Caco-2 (cell line): Measurements from ENCODE around the gene RPS14. TPM values are rescaled to one million over a fixed set of nuclear protein-coding genes. Genes with fewer than 3 reads are reported as not detected.

Experiments
- BruUV-seq: library from RNA; stranded (reverse); fragments of 400-500 nt; replicated peaks from 2 replicates; lab custom pipeline; 2021; lab: Mats Ljungman, UMichigan
- CTCF ChIA-PET: fragments of 300-600 bp; sonication (Branson Sonifier 250); formaldehyde crosslinking; loops from one replicate; lab custom pipeline; 2022; ENCODE audit warnings: antibody characterized with exemption; lab: Charles Lee
- POLR2A ChIA-PET: fragments of 300-600 bp; sonication (Branson Sonifier 250); formaldehyde crosslinking; loops from one replicate; lab custom pipeline; 2022; ENCODE audit warnings: antibody characterized with exemption; lab: Charles Lee
- DNase-seq, 2 experiments: peaks; one replicate each; pipeline versions ENCODE4 v3.0.0 to v3.0.0-alpha.2; 2020 to 2022
- H3K27me3 ChIP-seq: replicated peaks from 2 replicates; pipeline ENCODE4 v1.6.0; 2011; ENCODE audit warnings: low read length; ENCODE audit not compliant: control insufficient read depth, insufficient read depth
- H3K36me3 ChIP-seq: 2 replicates; pipeline ENCODE4 v1.5.1; 2011; ENCODE audit warnings: low read length; ENCODE audit not compliant: control insufficient read depth, insufficient read depth
- H3K4me1 ChIP-seq: fragments of 250-450 bp; sonication (Bioruptor Pico); 2 replicates; pipeline ENCODE4 v1.5.1; 2020; ENCODE audit warnings: mild to moderate bottlenecking
- H3K4me3 ChIP-seq: 2 replicates; pipeline ENCODE4 v1.5.1; 2011; ENCODE audit warnings: low read depth, mild to moderate bottlenecking, control low read depth, low read length
- H3K9me3 ChIP-seq: fragments of 250-450 bp; sonication (Bioruptor Pico); 2 replicates; pipeline ENCODE4 v1.5.1; 2020; ENCODE audit warnings: mild to moderate bottlenecking, moderate library complexity
- H3K27ac Mint-ChIP-seq: one replicate; pipeline ENCODE4 v1.8.0; 2022; ENCODE audit warnings: mixed read lengths; ENCODE audit not compliant: unreplicated experiment
- H3K27me3 Mint-ChIP-seq: one replicate; pipeline ENCODE4 v1.8.0; 2022; ENCODE audit warnings: mixed read lengths; ENCODE audit not compliant: insufficient read depth, unreplicated experiment
- H3K36me3 Mint-ChIP-seq: one replicate; pipeline ENCODE4 v1.8.0; 2022; ENCODE audit warnings: mild to moderate bottlenecking, mixed read lengths; ENCODE audit not compliant: insufficient read depth, unreplicated experiment
- H3K4me1 Mint-ChIP-seq: one replicate; pipeline ENCODE4 v1.8.0; 2022; ENCODE audit warnings: low read depth, mixed read lengths; ENCODE audit not compliant: unreplicated experiment
- H3K4me3 Mint-ChIP-seq: one replicate; pipeline ENCODE4 v1.8.0; 2022; ENCODE audit warnings: mild to moderate bottlenecking, moderate library complexity, mixed read lengths; ENCODE audit not compliant: unreplicated experiment
- H3K9me3 Mint-ChIP-seq: one replicate; pipeline ENCODE4 v1.8.0; 2022; ENCODE audit warnings: mixed read lengths; ENCODE audit not compliant: unreplicated experiment
- CTCF ChIP-seq, 2 experiments: fragments of 200-600 bp in 1 of 2; IDR thresholded peaks; 1 replicate in 1 of 2; 2 replicates in 1 of 2; pipeline versions ENCODE4 v1.5.1 to v1.8.0; 2011 to 2022; ENCODE audit warnings: antibody characterized with exemption in 1 of 2, control low read depth in 1 of 2, inconsistent platforms in 1 of 2, low read depth in 1 of 2, low read length in 1 of 2, mild to moderate bottlenecking in 1 of 2, moderate library complexity in 1 of 2; ENCODE audit not compliant: insufficient read depth in 1 of 2, severe bottlenecking in 1 of 2, unreplicated experiment in 1 of 2
- intact Hi-C: fragments of 100-400 bp; cut with micrococcal nuclease; formaldehyde crosslinking; loops from one replicate; pipeline ENCODE4 v1.10.0; 2022; ENCODE audit not compliant: unreplicated experiment
- total RNA-seq: library from RNA; stranded (reverse); gene quantifications from 2 replicates; pipeline ENCODE4 v1.2.3, GENCODE V29; 2022

Gene RPS14
- total RNA-seq, 1 experiment from 2014 or later: 2,300 TPM

DNA sequence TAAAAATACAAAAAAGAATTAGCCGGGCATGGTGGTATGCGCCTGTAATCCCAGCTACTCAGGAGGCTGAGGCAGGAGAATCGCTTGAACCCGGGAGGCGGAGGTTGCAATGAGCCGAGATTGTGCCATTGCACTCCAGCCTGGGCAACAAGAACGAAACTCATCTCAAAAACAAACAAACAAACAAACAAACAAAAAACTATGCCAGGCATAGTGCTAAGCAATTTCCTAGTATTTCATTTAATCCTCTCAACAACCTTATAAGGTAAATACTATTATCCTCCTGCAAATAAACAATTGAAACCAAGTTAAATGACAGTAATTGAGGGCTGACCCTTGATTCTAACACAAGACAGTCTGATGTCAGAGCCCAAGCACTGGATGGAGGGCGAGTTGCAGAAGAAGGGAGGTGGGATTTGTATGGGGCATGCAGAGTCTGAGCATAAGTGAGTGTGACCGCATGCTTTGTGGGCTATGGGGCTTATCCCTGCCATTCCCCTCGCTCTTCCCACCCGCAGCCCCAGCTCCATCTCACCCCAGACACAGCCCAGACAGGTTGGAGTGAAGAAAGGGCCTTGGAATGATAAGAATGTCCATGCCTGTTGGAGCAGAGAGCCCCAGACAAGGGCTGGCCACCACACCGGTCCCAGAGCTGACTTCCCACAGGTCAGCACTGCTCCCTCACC is 24.3 kb upstream of the RPS14 start:
- Histone ChIP-seq H3K36me3 (no peaks in the 10 kb centered on the region), H3K27me3 (no peaks in the 10 kb centered on the region), H3K4me3 (no peak overlapping the region), H3K4me1 (peaks cover 41% of the 10 kb centered on the region), H3K9me3 (no peaks in the 10 kb centered on the region)
- CTCF ChIA-PET: interaction anchor here (0.6 to 1.3 kb wide), 11 partner anchors 8 to 69 kb away, joined by 3 to 14 read pairs (median 3); partner anchors contain the start of gene RPS14
- no TSS peak for BruUV-seq
- Mint-ChIP-seq H3K27me3 (no peaks in the 10 kb centered on the region), H3K27ac (peak overlapping the region; percentile 89), H3K4me3 (peak overlapping the region; percentile 14), H3K36me3 (no peaks in the 10 kb centered on the region), H3K4me1 (peaks cover 21% of the 10 kb centered on the region), H3K9me3 (no peaks in the 10 kb centered on the region)
- POLR2A ChIA-PET: interaction anchor here (0.5 to 1.2 kb wide), 7 partner anchors 9 to 230 kb away, joined by 3 to 5 read pairs (median 3); partner anchors contain the start of gene RPS14
- peak; percentile 92 to 96 for DNase-seq
- TF ChIP-seq CTCF (IDR thresholded peaks at IDR 0.05; ENCODE audit: insufficient read depth in 1 of 2, low read depth in 1 of 2, low read length in 1 of 2, severe bottlenecking in 1 of 2, unreplicated experiment in 1 of 2): no peak
- intact Hi-C loops: loop anchor here (1.0 to 5.0 kb wide), 6 partner anchors 11 to 303 kb away; partner anchors contain the start of genes SMIM3 and SYNPO

GRCh38 chr5:150469718-150470469 is 20.4 kb upstream of the RPS14 start:
- no peak overlapping the region for H3K4me3 ChIP-seq
- no peaks in the 10 kb centered on the region for H3K27me3 ChIP-seq
- no peak for TF ChIP-seq CTCF (IDR thresholded peaks at IDR 0.05; ENCODE audit: insufficient read depth in 1 of 2, low read depth in 1 of 2, low read length in 1 of 2, severe bottlenecking in 1 of 2, unreplicated experiment in 1 of 2)
- CTCF ChIA-PET: no interaction called here
- no peaks in the 10 kb centered on the region for H3K9me3 ChIP-seq
- no peaks in the 10 kb centered on the region for H3K36me3 ChIP-seq
- intact Hi-C loops: loop anchor here (5.0 kb wide), 2 partner anchors 172 to 307 kb away; partner anchors contain the start of genes SMIM3 and SYNPO
- no peak overlapping the region for H3K4me3 Mint-ChIP-seq
- H3K9me3 Mint-ChIP-seq: no peaks in the 10 kb centered on the region
- POLR2A ChIA-PET: no interaction called here
- no peaks in the 10 kb centered on the region for H3K36me3 Mint-ChIP-seq
- H3K27ac Mint-ChIP-seq: no peak overlapping the region
- peaks cover 21% of the 10 kb centered on the region for H3K4me1 Mint-ChIP-seq
- H3K4me1 ChIP-seq: peaks cover 43% of the 10 kb centered on the region
- no TSS peak for BruUV-seq
- peak in 1 of 2 experiments; percentile 15 for DNase-seq
- H3K27me3 Mint-ChIP-seq: no peaks in the 10 kb centered on the region

DNA sequence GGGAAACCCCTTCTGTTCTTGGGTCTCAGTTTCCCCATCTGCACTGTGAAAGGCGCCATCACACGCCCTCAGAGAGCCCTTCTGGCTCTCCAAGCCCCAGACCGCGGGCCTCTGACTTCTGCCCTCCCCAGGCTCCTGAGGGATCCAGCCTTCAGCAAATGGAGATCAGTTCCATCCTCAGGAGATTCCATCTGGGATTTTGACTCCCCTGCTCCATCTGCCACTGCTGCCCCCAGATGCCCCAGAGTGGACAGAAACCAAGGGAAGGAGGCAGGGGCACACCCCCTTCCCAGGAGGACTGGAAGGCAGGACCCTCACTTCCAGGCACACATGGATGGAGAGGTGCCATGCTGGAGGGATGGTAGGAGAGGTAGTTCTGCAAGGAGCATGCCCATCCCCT is 18.7 kb upstream of the RPS14 start:
- BruUV-seq: no TSS peak
- H3K9me3 Mint-ChIP-seq: no peaks in the 10 kb centered on the region
- POLR2A ChIA-PET: no interaction called here

More for the DNA sequence above, 18.7 kb upstream of the RPS14 start:
- Mint-ChIP-seq H3K27ac (no peak overlapping the region), H3K4me1 (peaks cover 10% of the 10 kb centered on the region), H3K4me3 (no peak overlapping the region), H3K36me3 (no peaks in the 10 kb centered on the region), H3K27me3 (no peaks in the 10 kb centered on the region)
- intact Hi-C loops: no loop called here
- H3K36me3 ChIP-seq: no peaks in the 10 kb centered on the region
- H3K4me1 ChIP-seq: peaks cover 33% of the 10 kb centered on the region
- no peaks in the 10 kb centered on the region for H3K9me3 ChIP-seq
- no peaks in the 10 kb centered on the region for H3K27me3 ChIP-seq
- TF ChIP-seq CTCF (IDR thresholded peaks at IDR 0.05; ENCODE audit: insufficient read depth in 1 of 2, low read depth in 1 of 2, low read length in 1 of 2, severe bottlenecking in 1 of 2, unreplicated experiment in 1 of 2): no peak
- CTCF ChIA-PET: no interaction called here
- no peak overlapping the region for H3K4me3 ChIP-seq
- DNase-seq: no peak
